Right lobe of liver (tissue), 4 donors: ENCODE measurements around the gene CDH4.

Experiments used
- CTCF ChIP-seq, 4 donors: fragments of 200-600 bp in 3 of 4; fragments of 450-650 bp in 1 of 4; IDR thresholded peaks; one replicate each; pipeline versions ENCODE4 v1.5.1 to v1.8.0; 2016 to 2022; ENCODE audit warnings: antibody characterized with exemption in 4 of 4, mild to moderate bottlenecking in 2 of 4
- POLR2A ChIP-seq: fragments of 450-650 bp; IDR thresholded peaks from one replicate; pipeline ENCODE4 v1.6.1; 2017; ENCODE audit warnings: antibody characterized with exemption, mild to moderate bottlenecking
- donor health status: DM: no; HTN: no; CAD: no.
- donor health status: DM: no; HTN: no; CAD: no.
- donor health status: DM: no; HTN: yes; CAD: no.

GRCh38 chr20:61453219-61453618, 201.2 kb downstream of the CDH4 start:
- no peak for TF ChIP-seq POLR2A
- no peak for TF ChIP-seq CTCF (IDR thresholded peaks at IDR 0.05)
